Panc1 (cell line): Measurements from ENCODE around the gene SPATS2L. TPM values are rescaled to one million over a fixed set of nuclear protein-coding genes. Genes with fewer than 3 reads are reported as not detected.

Experiments
- ATAC-seq: fragments of 200-7000 bp; cut with Tn5 transposase; 2 replicates; pipeline ENCODE4 v1.9.1; 2020; ENCODE audit warnings: mild to moderate bottlenecking, moderate library complexity
- BruUV-seq: library from RNA; stranded (reverse); fragments of 400-500 nt; replicated peaks from 2 replicates; lab custom pipeline; 2021; lab: Mats Ljungman, UMichigan
- CTCF ChIA-PET: fragments of 300-600 bp; sonication (Branson Sonifier 250); formaldehyde crosslinking; loops from one replicate; lab custom pipeline; 2022; ENCODE audit warnings: antibody characterized with exemption; lab: Charles Lee
- POLR2A ChIA-PET: fragments of 300-600 bp; sonication (Branson Sonifier 250); formaldehyde crosslinking; loops from one replicate; lab custom pipeline; 2022; ENCODE audit warnings: antibody characterized with exemption; lab: Charles Lee
- DNase-seq: peaks from one replicate; pipeline ENCODE4 v3.0.0-alpha.2; 2010; ENCODE audit warnings: low read depth, low spot score
- H3K27ac ChIP-seq: 2 replicates; pipeline ENCODE4 v1.5.1; 2011; ENCODE audit warnings: mild to moderate bottlenecking, low read length, inconsistent platforms
- H3K27me3 ChIP-seq: fragments of 200-500 bp; sonication (Bioruptor generic); 2 replicates; pipeline ENCODE4 v1.6.0; 2014; ENCODE audit warnings: low read length, inconsistent platforms; ENCODE audit not compliant: control insufficient read depth, insufficient read depth
- H3K36me3 ChIP-seq: fragments of 200-500 bp; sonication (Bioruptor generic); 2 replicates; pipeline ENCODE4 v1.5.1; 2014; ENCODE audit warnings: inconsistent platforms, mild to moderate bottlenecking, low read length, moderate library complexity; ENCODE audit not compliant: control insufficient read depth, insufficient read depth
- H3K4me1 ChIP-seq: 2 replicates; pipeline ENCODE4 v1.5.1; 2011; ENCODE audit warnings: inconsistent platforms, mild to moderate bottlenecking, low read length, moderate library complexity; ENCODE audit not compliant: control insufficient read depth, insufficient read depth
- H3K4me3 ChIP-seq, 2 experiments: 2 replicates each; pipeline ENCODE4 v1.5.1; 2011 to 2012; ENCODE audit warnings: low read depth in 2 of 2, low read length in 2 of 2, mild to moderate bottlenecking in 2 of 2, inconsistent platforms in 1 of 2, moderate library complexity in 1 of 2
- H3K9me3 ChIP-seq: fragments of 200-500 bp; sonication (Bioruptor generic); 2 replicates; pipeline ENCODE4 v1.5.1; 2014; ENCODE audit warnings: low read depth, mild to moderate bottlenecking, inconsistent platforms, low read length, moderate library complexity; ENCODE audit not compliant: control insufficient read depth, insufficient read depth
- POLR2AphosphoS5 ChIP-seq: IDR thresholded peaks from 2 replicates; pipeline ENCODE4 v1.6.1; 2012; ENCODE audit warnings: mild to moderate bottlenecking, low read depth, low read length, moderate library complexity
- REST ChIP-seq, 2 experiments: IDR thresholded peaks; 2 replicates each; pipeline ENCODE4 v1.6.1; 2011 to 2012; ENCODE audit warnings: low read depth in 2 of 2, control low read depth in 1 of 2, low read length in 1 of 2, mild to moderate bottlenecking in 1 of 2, moderate library complexity in 1 of 2; ENCODE audit not compliant: insufficient read depth in 1 of 2
- SIN3A ChIP-seq: IDR thresholded peaks from 2 replicates; pipeline ENCODE4 v1.6.1; 2012; ENCODE audit warnings: low read depth, mild to moderate bottlenecking, low read length, moderate library complexity, borderline replicate concordance; ENCODE audit not compliant: insufficient read depth
- TCF7L2 ChIP-seq: IDR thresholded peaks from 2 replicates; pipeline ENCODE4 v1.6.1; 2011; ENCODE audit warnings: mild to moderate bottlenecking, low read depth, low read length, inconsistent platforms
- in situ Hi-C: cut with HindIII; loops from 2 replicates; pipeline ENCODE4 v1.10.0; 2016; ENCODE audit warnings: low sequenced_read_pairs, low pct_unique_long_range_greater_than_20kb
- intact Hi-C: fragments of 100-400 bp; cut with micrococcal nuclease; formaldehyde crosslinking; loops from one replicate; pipeline ENCODE4 v1.10.0; 2022; ENCODE audit not compliant: unreplicated experiment
- total RNA-seq: library from RNA; stranded (reverse); gene quantifications from one replicate; pipeline ENCODE4 v1.2.1, GENCODE V29; 2021; ENCODE audit not compliant: unreplicated experiment
- TF ChIP-seq, protein P1 (sequence below): fragments of 450-650 bp; IDR thresholded peaks from 2 replicates; pipeline ENCODE4 v1.5.1; 2017; ENCODE audit warnings: mild to moderate bottlenecking

The SPATS2L gene
- total RNA-seq, 1 experiment from 2014 or later = 282 TPM

- in situ Hi-C loops (no loop called here), intact Hi-C loops (no loop called here)
- no TSS peak for BruUV-seq
- ChIA-PET CTCF (no interaction called here), POLR2A (no interaction called here)
- Histone ChIP-seq H3K4me3 (no peak overlapping the region), H3K4me1 (peaks cover 14% of the 10 kb centered on the region), H3K27ac (no peak overlapping the region), H3K27me3 (no peaks in the 10 kb centered on the region), H3K36me3 (peaks cover 26% of the 10 kb centered on the region), H3K9me3 (no peaks in the 10 kb centered on the region)
- DNase-seq = no peak
- no peak for TF ChIP-seq TCF7L2
- TF ChIP-seq POLR2AphosphoS5 = no peak
- no peak for TF ChIP-seq SIN3A
- no peak for TF ChIP-seq REST (IDR thresholded peaks at IDR 0.05; ENCODE audit: insufficient read depth in 1 of 2, low read depth in 2 of 2, low read length in 1 of 2)
- TF ChIP-seq, protein P1, sequence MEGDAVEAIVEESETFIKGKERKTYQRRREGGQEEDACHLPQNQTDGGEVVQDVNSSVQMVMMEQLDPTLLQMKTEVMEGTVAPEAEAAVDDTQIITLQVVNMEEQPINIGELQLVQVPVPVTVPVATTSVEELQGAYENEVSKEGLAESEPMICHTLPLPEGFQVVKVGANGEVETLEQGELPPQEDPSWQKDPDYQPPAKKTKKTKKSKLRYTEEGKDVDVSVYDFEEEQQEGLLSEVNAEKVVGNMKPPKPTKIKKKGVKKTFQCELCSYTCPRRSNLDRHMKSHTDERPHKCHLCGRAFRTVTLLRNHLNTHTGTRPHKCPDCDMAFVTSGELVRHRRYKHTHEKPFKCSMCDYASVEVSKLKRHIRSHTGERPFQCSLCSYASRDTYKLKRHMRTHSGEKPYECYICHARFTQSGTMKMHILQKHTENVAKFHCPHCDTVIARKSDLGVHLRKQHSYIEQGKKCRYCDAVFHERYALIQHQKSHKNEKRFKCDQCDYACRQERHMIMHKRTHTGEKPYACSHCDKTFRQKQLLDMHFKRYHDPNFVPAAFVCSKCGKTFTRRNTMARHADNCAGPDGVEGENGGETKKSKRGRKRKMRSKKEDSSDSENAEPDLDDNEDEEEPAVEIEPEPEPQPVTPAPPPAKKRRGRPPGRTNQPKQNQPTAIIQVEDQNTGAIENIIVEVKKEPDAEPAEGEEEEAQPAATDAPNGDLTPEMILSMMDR = no peak
- no peak for ATAC-seq
These were observed 169.3 kb downstream of the SPATS2L start for GRCh38 chr2:200475795-200476194.

DNA sequence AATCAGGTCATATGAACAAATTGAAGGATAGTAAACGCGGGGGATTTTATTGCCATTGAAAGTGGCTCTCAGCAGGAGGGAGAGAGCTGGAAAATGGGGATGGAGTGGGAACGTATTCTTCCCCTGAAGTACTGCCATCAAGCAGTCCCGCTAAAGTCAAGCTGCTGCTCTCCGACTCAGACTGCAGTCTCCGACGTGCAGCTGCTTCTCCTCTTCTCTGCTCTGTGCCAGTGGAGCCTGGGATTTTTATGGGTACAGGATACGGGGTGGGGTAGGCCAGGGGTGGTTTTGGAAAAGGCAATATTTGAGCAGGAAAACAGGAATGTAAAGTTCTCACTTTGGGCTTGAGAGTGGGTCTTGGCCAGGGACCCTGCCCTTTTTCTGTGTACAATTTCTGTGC lies 170.3 kb downstream of the SPATS2L start:
- TF ChIP-seq SIN3A (no peak), REST (IDR thresholded peaks at IDR 0.05; ENCODE audit: insufficient read depth in 1 of 2, low read depth in 2 of 2, low read length in 1 of 2) (no peak), POLR2AphosphoS5 (no peak), TCF7L2 (no peak)
- TF ChIP-seq, protein P1 = no peak
- ChIA-PET POLR2A (no interaction called here), CTCF (no interaction called here)
- BruUV-seq = no TSS peak
- in situ Hi-C loops (no loop called here), intact Hi-C loops (no loop called here)
- DNase-seq = no peak
- no peak overlapping the region for H3K4me3 ChIP-seq
- no peak for ATAC-seq
- no peaks in the 10 kb centered on the region for H3K27me3 ChIP-seq
- no peaks in the 10 kb centered on the region for H3K9me3 ChIP-seq
- H3K4me1 ChIP-seq = peaks cover 18% of the 10 kb centered on the region
- H3K36me3 ChIP-seq = peaks cover 26% of the 10 kb centered on the region
- H3K27ac ChIP-seq = no peak overlapping the region
